Tracheal epithelial cell (primary cell): ENCODE results near the gene BPIFB2. TPM values are rescaled to one million over a fixed set of nuclear protein-coding genes. Genes with fewer than 3 reads are reported as not detected.

Experiments
- total RNA-seq: library from RNA; depleted of rRNA; stranded (reverse); fragments of >200 nt; gene quantifications from 2 replicates; pipeline ENCODE4 v1.2.1, GENCODE V29; 2014

BPIFB2 gene
- not detected in 2 replicates for total RNA-seq

GRCh38 chr20:33007376-33008335 lies at the start of gene BPIFB2:
Gene BPIFB2 (plus strand): TSS chr20:33007704. CDS start chr20:33008575, 871 bp downstream.

GRCh38 chr20:33004141-33004751 lies 3.3 kb upstream of the BPIFB2 start, which contains the start of gene SUN5:
Gene SUN5 (minus strand): TSS chr20:33004433. CDS start chr20:33004340, 93 bp downstream.

GRCh38 chr20:33031531-33031930 lies 24.0 kb downstream of the BPIFB2 start, which contains the start of gene BPIFB6:
Gene BPIFB6 (plus strand): TSS chr20:33031648. CDS start chr20:33031648, 0 bp downstream.

GRCh38 chr20:33053291-33054106 lies 46.0 kb downstream of the BPIFB2 start, which contains the start of gene BPIFB3:
Gene BPIFB3 (plus strand): TSS chr20:33053903. CDS start chr20:33055436, 1,533 bp downstream.

Other genes with a start within 250 kb of the BPIFB2 start
- 1.1 and 1.9 TPM in 2 replicates for gene DNMT3B, start 245.3 kb upstream of the BPIFB2 start, total RNA-seq
- gene MAPRE1, start 187.8 kb upstream of the BPIFB2 start, total RNA-seq, result 74.0 and 98.1 TPM in 2 replicates
- not detected in 2 replicates for gene EFCAB8, start 148.8 kb upstream of the BPIFB2 start, total RNA-seq
- gene SUN5, start 3.3 kb upstream of the BPIFB2 start, total RNA-seq, result not detected in 2 replicates
- gene BPIFB6, start 23.9 kb downstream of the BPIFB2 start, total RNA-seq, result not detected in 2 replicates
- gene BPIFB3, start 46.2 kb downstream of the BPIFB2 start, total RNA-seq, result not detected in 2 replicates
- not detected in 2 replicates for gene BPIFB4, start 71.9 kb downstream of the BPIFB2 start, total RNA-seq
- gene BPIFA2, start 160.5 kb downstream of the BPIFB2 start, total RNA-seq, result not detected in 2 replicates
- not detected in 2 replicates for gene BPIFA3, start 209.6 kb downstream of the BPIFB2 start, total RNA-seq
- not detected in 2 replicates for gene BPIFA1, start 228.3 kb downstream of the BPIFB2 start, total RNA-seq